ENCODE data around the gene DACT1. TPM values are rescaled to one million over a fixed set of nuclear protein-coding genes. Genes with fewer than 3 reads are reported as not detected.

The DACT1 gene
- total RNA-seq, 4 donors from 2014 or later = 35.7 to 87.2 (median 65.9) TPM

DNA sequence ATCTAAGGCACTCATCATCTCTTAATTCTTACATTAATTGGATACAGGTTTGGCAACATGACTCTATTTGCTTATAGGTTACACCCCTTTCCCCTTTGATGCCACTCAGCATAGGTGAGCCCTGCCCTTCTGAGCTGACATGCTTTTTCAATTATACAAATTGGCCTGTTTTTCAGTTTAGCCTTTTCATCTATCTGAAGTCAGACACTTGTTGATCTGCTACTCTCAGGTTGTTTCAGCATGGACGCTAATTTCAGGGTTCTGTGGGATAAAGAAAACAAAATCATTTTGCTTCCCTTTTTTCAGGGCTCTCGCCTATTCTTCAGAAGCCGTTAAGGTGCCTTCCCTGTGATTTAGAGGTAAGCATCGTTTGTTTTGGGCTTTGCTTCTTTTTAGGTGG is 55.3 kb downstream of the DACT1 start:
- Histone ChIP-seq H3K4me3 (no peak overlapping the region), H3K4me1 (peaks cover 0 to 11% (median 0%) of the 10 kb centered on the region in 4 donors), H3K27ac (no peak overlapping the region), H3K36me3 (no peaks in the 10 kb centered on the region), H3K9me3 (peaks cover 0 to 6% (median 0%) of the 10 kb centered on the region in 4 donors), H3K27me3 (no peaks in the 10 kb centered on the region)
- 87 to 89% methylated on average over 4 of the region's 4 CpGs for WGBS, 2 donors
- no peak for DNase-seq (ENCODE audit: low spot score in 2 of 2)
- TF ChIP-seq, protein P1, sequence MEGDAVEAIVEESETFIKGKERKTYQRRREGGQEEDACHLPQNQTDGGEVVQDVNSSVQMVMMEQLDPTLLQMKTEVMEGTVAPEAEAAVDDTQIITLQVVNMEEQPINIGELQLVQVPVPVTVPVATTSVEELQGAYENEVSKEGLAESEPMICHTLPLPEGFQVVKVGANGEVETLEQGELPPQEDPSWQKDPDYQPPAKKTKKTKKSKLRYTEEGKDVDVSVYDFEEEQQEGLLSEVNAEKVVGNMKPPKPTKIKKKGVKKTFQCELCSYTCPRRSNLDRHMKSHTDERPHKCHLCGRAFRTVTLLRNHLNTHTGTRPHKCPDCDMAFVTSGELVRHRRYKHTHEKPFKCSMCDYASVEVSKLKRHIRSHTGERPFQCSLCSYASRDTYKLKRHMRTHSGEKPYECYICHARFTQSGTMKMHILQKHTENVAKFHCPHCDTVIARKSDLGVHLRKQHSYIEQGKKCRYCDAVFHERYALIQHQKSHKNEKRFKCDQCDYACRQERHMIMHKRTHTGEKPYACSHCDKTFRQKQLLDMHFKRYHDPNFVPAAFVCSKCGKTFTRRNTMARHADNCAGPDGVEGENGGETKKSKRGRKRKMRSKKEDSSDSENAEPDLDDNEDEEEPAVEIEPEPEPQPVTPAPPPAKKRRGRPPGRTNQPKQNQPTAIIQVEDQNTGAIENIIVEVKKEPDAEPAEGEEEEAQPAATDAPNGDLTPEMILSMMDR (IDR thresholded peaks at IDR 0.05) = no peak
- no peak for TF ChIP-seq POLR2A (IDR thresholded peaks at IDR 0.05)
- no peak for TF ChIP-seq EP300 (IDR thresholded peaks at IDR 0.05)

GRCh38 chr14:58695514-58695913 is 57.8 kb downstream of the DACT1 start:
- no peak for TF ChIP-seq EP300 (IDR thresholded peaks at IDR 0.05)
- TF ChIP-seq, protein P1 (IDR thresholded peaks at IDR 0.05) = no peak
- no peak for TF ChIP-seq POLR2A (IDR thresholded peaks at IDR 0.05)
- WGBS, 2 donors = 90 to 100% methylated on average over 1 of the region's 1 CpG
- no peak for DNase-seq (ENCODE audit: low spot score in 2 of 2)
- Histone ChIP-seq H3K36me3 (no peaks in the 10 kb centered on the region), H3K27me3 (no peaks in the 10 kb centered on the region), H3K4me1 (peaks cover 0 to 11% (median 0%) of the 10 kb centered on the region in 4 donors), H3K27ac (no peak overlapping the region), H3K4me3 (no peak overlapping the region), H3K9me3 (no peaks in the 10 kb centered on the region)

- Histone ChIP-seq H3K27me3 (no peaks in the 10 kb centered on the region), H3K9me3 (no peaks in the 10 kb centered on the region), H3K36me3 (no peaks in the 10 kb centered on the region), H3K27ac (no peak overlapping the region), H3K4me1 (peaks cover 0 to 9% (median 0%) of the 10 kb centered on the region in 4 donors), H3K4me3 (no peak overlapping the region)
- TF ChIP-seq, protein P1 (IDR thresholded peaks at IDR 0.05) = no peak
- no peak for TF ChIP-seq POLR2A (IDR thresholded peaks at IDR 0.05)
- TF ChIP-seq EP300 (IDR thresholded peaks at IDR 0.05) = no peak
- no peak for DNase-seq (ENCODE audit: low spot score in 2 of 2)
- WGBS, 2 donors = 99 to 100% methylated on average over 2 of the region's 2 CpGs
Observed at GRCh38 chr14:58697266-58697929, 59.6 kb downstream of the DACT1 start.

Other genes with a start within 250 kb of the DACT1 start
- 1 to 10 TPM in 1 of 4 donors, not detected in 3; 2.2 TPM for gene TOMM20L, start 242.0 kb upstream of the DACT1 start, total RNA-seq
- gene TIMM9, start 210.4 kb upstream of the DACT1 start, total RNA-seq = 10 to 100 TPM; 25.1 to 85.4 (median 42.0) TPM
- gene KIAA0586, start 210.2 kb upstream of the DACT1 start, total RNA-seq = 10 to 100 TPM; 17.1 to 27.3 (median 17.5) TPM

Measured in tibial nerve (tissue), 4 donors.